ENCODE results near the gene LIPK.

GRCh38 chr10:88782222-88782621, 76.2 kb downstream of the LIPK start:
- TF ChIP-seq CTCF (IDR thresholded peaks at IDR 0.05) (no peak), EP300 (IDR thresholded peaks at IDR 0.05) (no peak)
